ENCODE data around the gene ZDHHC14.
A peak's percentile ranks its signal among the peaks of the same experiment; 100 is the strongest.
"Not testable (repeated sequence)": the region's sequence is repeated elsewhere in the genome, so short reads cannot be mapped to it uniquely, and the experiment has no call there.

Gene ZDHHC14

DNA sequence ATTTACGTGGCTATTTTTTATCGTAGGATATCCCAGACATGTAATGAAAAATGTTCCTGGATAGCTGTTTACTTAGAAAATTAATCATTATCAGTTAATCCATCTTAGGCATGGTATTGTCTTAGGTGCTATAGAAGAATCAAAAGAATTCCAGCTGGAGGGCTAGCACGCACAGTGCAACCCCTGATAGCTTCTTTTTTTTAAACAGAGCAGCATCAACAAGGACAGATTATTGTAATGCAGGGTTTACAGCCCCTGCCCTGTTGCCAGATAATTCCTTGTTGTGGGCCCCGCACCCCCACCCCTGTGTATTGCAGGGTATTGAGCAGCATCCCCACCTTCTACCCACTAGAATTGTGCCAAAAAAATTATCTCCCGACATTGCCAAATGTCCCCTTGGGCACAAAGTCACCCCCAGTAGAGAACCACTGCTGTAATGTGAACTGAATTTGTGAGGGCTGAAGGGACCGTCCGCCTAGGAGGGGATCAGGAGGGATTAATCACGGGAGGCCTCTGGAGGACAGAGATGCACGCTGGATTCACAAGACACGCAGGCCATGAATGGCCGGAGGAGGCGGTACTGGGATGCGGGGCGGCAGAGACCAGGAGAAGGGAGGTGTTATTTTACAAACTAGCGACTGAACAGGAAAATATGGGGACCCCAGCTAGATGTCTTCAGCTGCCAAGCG is 174.6 kb downstream of the ZDHHC14 start:
- DNase-seq, result no peak

DNA sequence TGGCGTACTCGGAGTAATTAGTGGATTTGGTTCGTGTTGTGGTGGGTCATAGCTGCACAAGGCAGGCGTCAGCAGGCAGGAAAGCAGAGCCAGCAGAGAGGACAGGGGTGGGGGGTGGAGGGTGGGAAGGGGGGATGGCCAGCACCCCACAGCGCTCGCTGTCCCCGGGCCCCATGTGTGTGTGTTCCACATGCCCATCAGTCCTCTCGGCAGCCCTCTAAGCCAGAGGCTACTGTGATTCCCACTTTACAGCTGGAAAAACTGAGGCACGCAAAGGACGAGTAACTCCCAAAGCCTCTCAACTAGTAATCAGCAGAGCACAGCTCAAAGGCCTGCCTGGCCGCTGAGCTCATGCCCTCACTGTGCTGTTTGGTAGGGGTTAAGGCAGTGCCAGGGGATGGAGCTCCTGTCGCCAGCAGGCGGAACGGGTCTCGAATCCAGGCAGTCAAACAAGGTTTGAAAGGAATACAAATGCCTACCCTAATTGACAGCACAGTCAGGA is 175.2 kb downstream of the ZDHHC14 start:
- DNase-seq, result no peak

DNA sequence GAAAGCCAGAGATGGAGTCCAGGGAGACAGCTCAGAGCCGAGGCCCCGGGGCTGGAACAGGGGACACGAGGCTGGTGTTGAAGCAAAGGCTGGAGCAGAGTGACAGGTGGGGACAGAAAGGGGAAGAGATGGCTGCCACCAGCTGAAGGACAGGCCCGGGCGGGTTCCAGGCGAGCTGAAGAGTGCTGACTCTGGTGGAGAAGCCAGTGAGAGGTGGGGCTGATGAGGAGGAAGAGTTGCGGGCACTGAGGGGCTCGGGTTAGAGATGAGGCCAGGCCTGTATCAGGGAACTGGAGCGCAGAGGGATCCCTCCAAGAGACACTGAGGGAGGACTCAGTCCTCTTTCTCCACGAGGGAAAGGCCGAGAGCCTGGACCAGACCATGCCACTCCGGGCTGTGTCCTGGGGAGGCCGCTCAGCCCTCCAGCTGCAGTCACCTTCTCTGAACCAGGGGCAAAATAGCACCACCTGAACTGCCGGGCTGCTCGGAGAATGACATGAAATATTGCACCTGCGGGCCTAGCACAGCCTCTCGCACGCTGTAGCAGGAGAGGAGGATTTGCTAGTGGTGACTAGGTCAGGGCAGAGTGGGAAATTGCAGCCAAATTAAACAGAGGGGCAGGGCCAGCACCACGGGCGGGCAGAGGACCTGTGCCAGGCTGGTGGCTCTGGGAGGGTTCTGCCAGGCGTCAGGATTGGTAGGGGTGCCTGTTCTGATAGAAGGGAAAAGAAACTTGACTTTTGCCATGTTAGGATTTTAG is 175.9 kb downstream of the ZDHHC14 start:
- DNase-seq, result no peak

DNA sequence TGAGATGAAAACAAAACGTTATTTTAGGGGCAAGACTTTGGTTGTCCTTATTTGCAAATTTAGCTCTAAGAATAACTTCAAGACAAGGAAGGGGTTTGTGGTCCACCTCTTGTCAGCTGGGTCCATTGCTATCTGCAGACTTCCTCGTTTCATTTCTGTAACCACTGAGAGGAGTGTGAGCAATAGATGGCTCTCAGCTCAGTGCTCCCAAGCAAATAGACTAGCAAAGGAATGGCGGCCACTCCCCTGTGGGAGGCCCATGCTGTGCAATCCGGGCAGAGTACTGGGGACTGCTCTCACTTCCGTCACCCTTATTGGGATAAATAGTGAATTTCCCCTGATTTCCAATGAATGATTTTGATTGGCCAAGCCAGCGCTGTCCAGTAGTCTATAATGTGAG is 176.6 kb downstream of the ZDHHC14 start:
- DNase-seq, result peak in 2 of 4 experiments; percentile 11 to 31

DNA sequence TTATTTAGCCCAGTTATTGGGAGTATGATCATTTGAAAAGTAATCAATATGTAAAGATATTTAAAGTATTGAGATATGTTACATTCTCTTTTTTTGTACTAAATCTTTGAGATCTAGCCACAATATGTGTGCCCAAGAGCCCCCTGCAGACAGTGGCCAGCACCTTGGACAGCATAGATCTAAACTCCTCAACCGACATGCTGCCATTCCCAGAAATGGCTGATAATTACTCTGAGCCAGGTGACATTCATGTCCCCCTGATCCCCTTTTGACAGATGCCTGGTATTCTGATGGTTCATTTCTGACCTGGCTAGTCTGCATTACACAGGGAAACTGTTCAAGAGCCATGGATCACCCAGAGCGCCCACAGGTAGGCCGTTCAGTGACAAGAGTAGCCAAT is 177.1 kb downstream of the ZDHHC14 start:
- DNase-seq, result no peak

DNA sequence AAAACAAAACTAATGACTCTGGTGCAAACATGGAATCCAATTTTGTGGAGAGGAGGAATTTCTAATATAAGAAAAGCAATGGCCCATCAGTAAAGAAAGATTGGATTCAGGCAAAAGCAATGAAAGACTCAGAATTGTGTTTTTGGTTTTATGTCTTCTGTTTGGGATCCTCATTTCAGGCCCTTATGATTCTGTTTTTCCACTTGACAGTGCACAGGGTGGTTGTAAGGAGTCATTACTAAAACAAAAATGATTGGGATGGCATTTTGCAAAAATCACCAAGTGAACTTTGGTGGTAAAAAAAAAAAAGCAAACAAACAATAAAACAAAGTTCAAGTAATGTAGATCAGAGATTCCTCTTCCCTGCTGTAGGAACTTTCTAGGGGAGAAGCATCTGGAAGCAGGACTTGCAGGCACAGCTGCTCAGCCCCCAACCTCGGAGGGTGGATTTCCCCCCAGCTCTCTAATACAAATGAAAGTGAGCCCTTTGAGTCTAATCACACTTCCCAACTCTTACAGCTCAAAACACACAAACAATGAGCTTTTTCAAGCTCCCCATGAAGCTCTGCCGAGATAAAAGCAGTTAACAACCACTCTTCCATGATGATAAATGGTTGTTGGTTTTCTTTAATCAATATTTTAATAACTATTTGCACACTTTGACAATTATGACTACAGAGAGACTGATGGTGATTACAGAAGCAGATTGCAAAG is 177.7 kb downstream of the ZDHHC14 start:
- DNase-seq, result no peak

DNA sequence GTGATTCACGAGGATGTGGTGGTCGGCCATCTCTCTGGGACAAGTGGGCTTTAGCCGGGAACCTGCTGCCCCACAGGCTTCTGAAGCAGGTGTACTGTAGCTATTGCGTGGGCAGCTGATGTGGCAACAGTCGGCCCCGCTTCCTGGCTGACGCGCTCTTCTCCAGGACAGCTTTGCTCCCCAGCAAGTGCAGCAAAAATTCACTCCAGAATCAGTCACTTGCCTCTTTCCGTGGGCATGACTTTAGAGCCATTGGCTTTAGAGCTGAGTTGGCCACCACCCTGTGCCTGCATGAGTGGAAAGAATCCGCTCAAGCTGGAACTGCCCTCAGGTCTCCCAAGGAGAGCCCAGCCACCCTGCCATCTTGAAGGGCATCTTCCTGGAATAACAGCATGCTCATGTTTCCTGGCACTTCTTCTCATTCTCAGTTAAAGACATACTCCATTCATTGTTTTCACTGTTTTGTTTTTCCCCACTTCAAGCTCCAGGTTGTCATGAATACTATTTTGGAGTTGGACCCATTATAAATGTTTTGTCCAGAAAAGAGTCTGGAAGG is 178.3 kb downstream of the ZDHHC14 start:
- no peak for DNase-seq

DNA sequence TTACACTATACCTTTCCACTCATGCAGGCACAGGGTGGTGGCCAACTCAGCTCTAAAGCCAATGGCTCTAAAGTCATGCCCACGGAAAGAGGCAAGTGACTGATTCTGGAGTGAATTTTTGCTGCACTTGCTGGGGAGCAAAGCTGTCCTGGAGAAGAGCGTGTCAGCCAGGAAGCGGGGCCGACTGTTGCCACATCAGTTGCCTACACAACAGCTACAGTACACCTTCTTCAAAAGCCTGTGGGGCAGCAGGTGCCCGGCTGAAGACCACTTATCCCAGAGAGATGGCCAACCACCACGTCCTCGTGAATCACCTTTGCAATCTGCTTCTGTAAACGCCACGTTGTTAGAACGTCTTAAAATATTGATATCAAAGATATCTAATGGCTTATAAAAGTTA is 179.1 kb downstream of the ZDHHC14 start:
- not testable (repeated sequence) for DNase-seq

DNA sequence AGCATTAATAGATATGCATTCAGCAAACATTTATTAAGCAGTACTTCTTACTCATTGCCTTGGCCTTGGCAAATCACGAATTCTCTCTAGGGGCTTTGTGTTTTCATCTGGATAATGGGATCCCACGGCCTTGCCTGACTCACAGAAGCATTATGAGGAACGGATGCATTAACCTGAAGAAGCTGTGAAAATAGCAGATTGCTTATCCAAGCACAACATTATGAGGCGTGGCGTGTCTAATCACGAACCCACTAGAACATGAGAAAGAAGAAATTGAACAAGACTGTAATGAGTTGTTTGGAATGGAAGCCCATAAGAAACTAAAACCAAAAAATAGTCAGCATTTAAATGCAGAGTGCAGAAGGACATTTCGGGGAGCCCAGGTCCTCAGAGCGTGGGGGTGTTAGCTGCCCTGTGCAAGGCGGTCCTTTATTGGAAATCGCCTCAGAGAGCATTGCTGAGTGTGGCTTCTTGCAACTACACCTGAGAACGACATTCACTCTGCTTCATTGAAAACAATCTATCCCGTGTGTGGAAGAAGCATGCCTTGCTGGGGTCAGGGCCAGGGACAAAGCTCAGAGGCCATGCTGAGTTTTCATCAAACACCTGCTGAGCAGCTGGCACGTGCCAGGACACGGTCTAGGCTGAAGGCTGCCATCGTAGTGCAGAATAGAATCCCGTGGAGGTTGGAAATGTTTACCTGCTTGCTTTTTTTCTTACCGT is 179.9 kb downstream of the ZDHHC14 start:
- no peak for DNase-seq

DNA sequence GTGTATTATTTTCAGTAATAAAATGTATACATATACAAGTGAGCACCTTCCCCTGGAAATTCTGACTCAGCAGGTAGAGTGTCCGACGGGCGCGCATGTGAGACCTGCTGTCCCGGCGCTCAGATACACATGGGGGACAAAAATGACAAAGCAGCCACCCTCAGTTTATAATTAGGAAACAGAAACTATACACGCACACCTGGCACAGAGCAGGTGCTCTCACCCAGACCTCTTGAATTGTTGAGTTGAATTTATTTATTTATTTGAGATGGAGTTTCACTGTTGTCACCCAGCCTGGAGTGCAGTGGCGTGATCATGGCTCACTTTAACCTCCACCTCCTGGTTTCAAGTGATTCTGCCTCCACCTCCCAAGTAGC is 180.4 kb downstream of the ZDHHC14 start:
- no peak for DNase-seq

DNA sequence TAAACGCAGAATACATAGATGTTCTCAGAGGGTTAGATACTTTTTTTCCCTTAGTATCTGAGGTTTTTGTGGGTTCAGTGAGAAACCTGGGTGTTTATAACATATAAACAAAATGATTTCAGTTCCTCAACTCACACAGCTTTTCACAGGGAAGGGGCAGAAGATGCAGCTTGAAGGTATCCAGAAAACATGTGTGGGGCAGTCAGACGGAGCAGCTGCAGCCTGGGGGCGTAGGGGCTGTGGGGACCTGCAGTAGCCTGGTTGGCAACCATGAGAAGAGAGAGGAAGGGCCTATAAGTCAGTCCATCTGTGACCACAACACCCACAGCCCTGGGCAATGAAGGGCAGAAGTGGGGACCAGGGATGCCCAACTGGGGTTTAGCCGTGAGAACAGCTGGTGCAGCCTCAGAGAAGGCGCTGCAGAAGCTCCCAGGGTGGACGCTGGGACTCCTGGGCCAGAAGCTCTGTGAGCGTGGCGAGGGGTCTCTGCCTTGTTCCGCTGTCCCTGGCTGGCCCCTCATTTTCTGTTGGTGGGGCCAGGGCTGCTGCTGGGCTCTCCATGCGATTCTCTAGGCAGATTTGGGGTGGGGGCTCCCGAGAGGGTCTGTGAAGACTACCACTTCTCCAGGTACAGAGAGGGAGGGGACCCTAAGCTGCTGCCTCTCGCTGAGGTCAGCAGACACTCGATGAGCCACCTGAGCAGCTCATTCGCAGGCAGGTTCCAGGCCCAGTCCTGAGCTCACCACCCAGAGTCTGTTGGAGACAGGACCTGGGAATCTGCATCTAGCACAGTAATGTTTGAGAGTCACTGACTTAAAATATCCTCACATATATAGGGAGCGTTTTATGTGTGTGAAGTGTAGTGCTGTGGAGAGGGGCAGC is 181.2 kb downstream of the ZDHHC14 start:
- DNase-seq, result no peak

DNA sequence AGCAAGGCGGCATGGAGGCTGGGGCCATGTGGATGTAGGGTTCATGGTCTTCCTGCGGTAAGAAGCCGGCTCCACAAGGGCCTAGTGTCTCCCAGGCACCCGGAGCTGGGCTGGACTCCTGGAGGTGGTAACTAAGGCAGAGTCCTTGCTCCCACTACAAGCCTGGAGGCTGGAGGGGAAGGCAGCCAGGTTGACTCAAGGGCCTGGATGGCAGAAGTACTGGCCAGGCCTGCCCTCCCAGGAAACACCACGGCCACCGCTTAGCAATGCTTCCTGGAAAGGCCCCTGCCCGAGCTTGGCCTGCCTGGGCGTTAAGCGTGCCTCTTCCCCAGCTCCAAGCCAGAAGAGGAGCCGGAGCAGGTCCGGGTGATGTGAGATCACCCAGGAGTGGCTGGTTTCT is 182.0 kb downstream of the ZDHHC14 start:
- DNase-seq, result no peak

DNA sequence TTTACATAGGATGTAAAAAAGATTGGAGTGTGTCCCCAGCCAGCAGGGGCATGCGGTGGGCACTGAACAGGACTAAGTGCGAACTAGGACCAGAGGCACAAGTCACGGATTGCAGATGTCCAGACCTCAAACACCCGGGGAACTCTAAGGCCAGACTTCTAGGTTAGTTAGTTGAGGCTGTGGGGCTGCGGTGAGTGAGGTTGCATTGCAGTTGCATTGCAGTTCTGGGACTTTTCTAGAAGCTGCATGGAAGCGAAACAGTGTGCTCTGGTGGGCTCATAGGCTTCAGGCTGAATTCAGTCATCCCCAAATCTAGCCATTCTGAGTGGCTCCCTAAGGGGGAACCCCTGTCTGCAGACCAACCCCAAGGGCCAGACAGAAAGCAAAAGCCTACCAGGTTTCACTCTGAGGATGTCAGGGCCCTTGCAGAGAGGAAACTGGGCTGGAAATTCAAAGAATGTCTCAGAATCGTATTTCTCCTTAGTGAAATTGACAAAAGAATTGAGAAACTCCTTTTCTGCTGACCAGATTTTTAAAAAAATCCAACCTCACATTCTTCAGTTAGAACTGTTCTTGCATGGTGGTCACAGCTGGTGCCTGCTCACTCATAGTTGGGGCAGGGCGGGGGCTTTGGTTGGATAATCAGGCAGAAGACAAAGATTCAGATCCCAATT is 182.8 kb downstream of the ZDHHC14 start:
- no peak for DNase-seq

DNA sequence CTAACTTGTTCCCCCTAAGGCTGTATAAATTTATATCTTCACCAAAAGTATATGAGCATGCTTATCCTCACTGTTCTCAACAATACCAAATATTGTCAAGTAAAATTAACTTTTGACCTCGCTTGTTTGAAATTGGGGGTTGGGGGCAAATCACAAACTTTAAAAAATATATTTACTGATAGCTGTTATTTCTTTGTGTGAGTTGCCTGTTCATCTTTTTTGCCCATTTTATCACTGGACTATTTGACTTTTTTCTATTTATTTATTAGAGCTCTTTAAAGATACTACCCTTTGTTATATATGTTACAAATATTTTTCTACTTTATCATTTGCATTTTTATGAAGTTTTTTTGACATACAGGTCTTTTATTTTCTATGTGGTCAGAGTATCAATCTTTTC is 187.7 kb downstream of the ZDHHC14 start:
- DNase-seq, result no peak

DNA sequence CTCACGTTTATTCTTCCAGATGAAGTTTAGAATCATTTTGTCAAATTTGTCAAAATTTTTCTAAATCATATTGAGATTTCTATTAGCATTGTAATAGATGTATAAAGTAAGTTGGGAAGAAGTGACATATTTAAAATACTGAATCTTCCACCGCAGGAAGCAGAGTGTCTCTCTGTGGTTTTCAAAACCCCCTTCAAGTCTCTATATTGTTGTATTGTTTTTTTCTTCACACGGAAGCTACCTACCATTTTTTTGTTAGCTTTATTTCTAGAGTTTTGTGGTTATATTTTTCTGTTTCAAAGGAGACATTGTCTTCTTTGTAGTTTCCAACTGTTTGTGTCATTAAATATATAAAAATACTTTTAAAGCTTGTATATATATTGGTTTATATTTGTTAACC is 188.6 kb downstream of the ZDHHC14 start:
- no peak for DNase-seq

DNA sequence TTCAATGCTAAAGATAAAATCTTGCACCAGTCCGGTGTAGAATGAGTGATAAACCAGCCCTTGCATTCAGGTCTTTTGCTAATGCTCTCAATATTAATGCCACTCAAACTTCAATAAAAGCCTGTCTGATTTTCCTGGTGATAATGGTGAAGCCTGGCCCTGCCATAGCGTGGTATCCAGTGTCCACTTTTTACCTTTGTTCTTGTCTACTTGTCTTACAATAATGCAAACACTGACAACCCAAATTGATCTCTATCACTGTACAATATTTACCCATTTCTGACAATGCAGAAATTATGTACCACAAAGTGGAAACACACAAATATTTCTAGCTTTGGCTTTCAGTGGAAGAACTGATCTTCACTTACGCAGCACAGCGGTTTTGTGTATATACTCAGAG is 189.1 kb downstream of the ZDHHC14 start:
- DNase-seq, result no peak

DNA sequence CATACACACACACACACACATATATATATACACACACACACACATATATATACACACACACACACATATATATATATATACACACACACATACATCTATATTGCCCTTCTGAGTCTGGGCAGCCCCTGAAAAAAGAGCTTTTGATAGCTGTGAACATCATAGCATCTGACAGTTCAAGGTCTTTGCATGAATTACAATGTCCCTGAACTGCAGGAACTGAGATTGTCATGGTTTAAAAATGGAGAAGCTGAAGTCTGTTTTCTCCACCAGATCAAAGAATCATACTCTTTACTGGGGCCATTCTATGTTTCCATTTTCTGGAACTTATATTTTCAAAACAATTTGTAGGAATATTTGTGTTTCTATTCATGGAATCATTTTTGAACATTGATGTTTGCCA is 189.8 kb downstream of the ZDHHC14 start:
- DNase-seq, result no peak

DNA sequence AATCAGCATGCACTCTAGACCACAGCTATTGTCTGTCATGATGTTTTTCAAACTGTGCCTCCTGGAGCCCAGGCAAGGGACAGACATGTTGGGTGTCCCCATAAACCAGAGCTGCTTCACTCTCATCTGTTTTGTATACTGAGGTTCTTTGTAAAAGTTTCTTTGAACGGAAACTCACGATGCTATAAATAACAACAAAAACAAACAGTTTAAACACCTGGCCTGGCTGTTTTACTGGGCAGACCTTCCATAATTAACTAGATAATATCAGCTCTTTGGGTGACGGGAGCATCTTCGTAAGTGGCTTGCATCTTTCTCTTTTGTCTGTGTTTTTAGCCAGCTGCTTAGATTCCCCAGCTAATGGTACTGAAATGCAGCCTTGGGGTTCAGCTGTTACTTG is 190.3 kb downstream of the ZDHHC14 start:
- no peak for DNase-seq

DNA sequence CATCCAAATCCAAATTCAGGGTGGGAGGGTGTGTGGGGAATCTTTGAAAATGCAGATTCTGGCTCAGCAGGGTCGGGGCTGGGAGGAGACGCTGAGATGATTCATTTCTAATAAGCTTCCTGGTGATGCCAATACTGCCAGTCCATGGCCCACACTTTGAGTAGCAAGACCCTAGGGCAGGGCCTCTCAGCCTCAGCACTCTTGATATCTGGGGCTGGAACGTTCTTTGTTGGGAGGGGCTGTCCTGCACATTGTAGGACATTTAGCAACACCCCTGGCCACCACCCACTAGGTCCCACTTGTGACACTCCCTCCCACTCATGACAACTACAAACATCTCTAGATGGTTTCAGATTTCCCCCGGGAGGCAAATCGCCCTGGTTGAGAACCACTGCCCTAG is 191.0 kb downstream of the ZDHHC14 start:
- no peak for DNase-seq

DNA sequence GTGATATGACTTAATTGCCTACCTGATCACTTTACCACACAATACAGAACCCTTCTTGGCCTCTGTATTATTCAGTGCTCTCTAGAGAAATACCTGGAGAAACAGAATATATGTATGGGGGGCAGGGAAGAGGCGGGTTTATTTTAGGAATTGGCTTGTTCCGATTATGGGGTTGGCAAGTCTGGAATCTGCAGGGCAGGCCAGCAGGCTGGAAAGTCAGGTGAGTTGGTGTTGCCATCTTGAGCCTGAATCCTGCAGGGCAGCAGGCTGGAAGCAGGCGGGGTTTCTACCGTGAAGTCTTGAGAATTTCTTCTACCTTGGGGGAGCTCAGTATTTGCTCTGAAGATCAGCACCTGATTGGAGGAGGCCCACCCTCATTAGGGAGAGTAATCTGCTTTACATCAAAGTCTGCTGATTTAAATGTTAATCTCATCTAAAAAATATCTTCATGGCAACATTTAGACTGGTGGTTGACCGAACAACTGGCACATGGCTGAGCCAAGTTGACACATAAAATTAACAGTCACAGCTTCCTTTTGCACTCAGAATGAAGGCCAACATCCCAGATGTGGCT is 193.9 kb downstream of the ZDHHC14 start:
- no peak for DNase-seq

Measured in suppressor macrophage (primary cell).